Ovary (tissue), 9 donors: Measurements from ENCODE around the gene RASGEF1C. TPM values are rescaled to one million over a fixed set of nuclear protein-coding genes. Genes with fewer than 3 reads are reported as not detected.
"Not testable (repeated sequence)": the region's sequence is repeated elsewhere in the genome, so short reads cannot be mapped to it uniquely, and the experiment has no call there.

ENCODE experiments used
- DNase-seq, 5 donors: peaks; one replicate each; pipeline ENCODE4 v3.0.0-alpha.2; 2019 to 2020
- H3K27ac ChIP-seq, 2 donors: fragments of 200-600 bp; one replicate each; pipeline versions ENCODE4 v1.5.1 to v1.8.0; 2019 to 2022
- H3K27me3 ChIP-seq: fragments of 200-600 bp; one replicate; pipeline ENCODE4 v1.8.0; 2022
- H3K36me3 ChIP-seq: fragments of 200-600 bp; sonication (generic); one replicate; pipeline ENCODE4 v1.5.1; 2019
- H3K4me1 ChIP-seq: one replicate; pipeline ENCODE4 v1.8.1; 2013; ENCODE audit warnings: mild to moderate bottlenecking, moderate library complexity; ENCODE audit not compliant: insufficient read depth
- H3K4me3 ChIP-seq: fragments of 200-600 bp; sonication (generic); one replicate; pipeline ENCODE4 v1.5.1; 2017
- H3K9me3 ChIP-seq, 2 donors: fragments of 200-600 bp in 1 of 2; sonication (generic) in 1 of 2; one replicate each; pipeline versions ENCODE4 v1.5.1 to v1.8.1; 2013 to 2019; ENCODE audit warnings: mild to moderate bottlenecking in 1 of 2, moderate library complexity in 1 of 2
- CTCF ChIP-seq, 3 donors: fragments of 450-650 bp in 2 of 3; fragments of 200-600 bp in 1 of 3; IDR thresholded peaks; one replicate each; pipeline versions ENCODE4 v1.5.1 to v1.8.0; 2016 to 2022; ENCODE audit warnings: antibody characterized with exemption in 3 of 3, mild to moderate bottlenecking in 1 of 3
- EP300 ChIP-seq: sonication (generic); formaldehyde crosslinking; IDR thresholded peaks from one replicate; pipeline ENCODE4 v1.6.1; 2017; ENCODE audit warnings: antibody characterized with exemption
- POLR2A ChIP-seq: fragments of 450-650 bp; IDR thresholded peaks from one replicate; pipeline ENCODE4 v1.6.1; 2017; ENCODE audit warnings: antibody characterized with exemption, mild to moderate bottlenecking, moderate library complexity
- WGBS, 3 donors: extraction: QIAGEN DNeasy Blood & Tissue Kit in 1 of 3; methylation state at CpG; one replicate each; pipeline versions ENCODE4 v1.1.5 to v1.1.7; 2013 to 2017; 5-methylcytosine and 5-hydroxymethylcytosine counted together
- intact Hi-C, 4 donors: fragments of 100-400 bp; cut with DNase I; formaldehyde crosslinking; loops; one replicate each; pipeline versions ENCODE4 v1.11.0 to v1.15.1; 2022 to 2023
- polyA plus RNA-seq, 2 donors: library from polyadenylated mRNA; stranded (reverse); fragments of 200-250 nt in 1 of 2; fragments of 350-450 nt in 1 of 2; fragmentation: Illumina TruSeq in 1 of 2; extraction: RNeasy Lipid Tissue Mini Kit (QIAGEN cat#74804) in 1 of 2; gene quantifications; one replicate each; pipeline ENCODE4 v1.2.3, GENCODE V29; 2013 to 2014
- total RNA-seq, 7 donors: library from RNA; depleted of rRNA in 2 of 7; stranded (reverse); fragments of >200 nt in 2 of 7; fragmentation: NEBNext Ultra II Directional in 3 of 7; extraction: Animal tissue kit (Norgen Biotek cat#: 25700) in 3 of 7; gene quantifications; one replicate each; pipeline versions ENCODE4 v1.1.0 to v1.2.4, GENCODE V29; 2016 to 2023
- donor health status: DM: no; HTN: no; CAD: no; lungs with moderate emphysema.
- donor health status: DM: no; HTN: no; CAD: no.
- donor health status: Bipolar disorder and iron deficiency.
- donor health status: DM: yes; HTN: yes; CAD: no.
- donor health status: DM: no; HTN: no; CAD: no.
- donor health status: DM: yes; HTN: yes; CAD: no.

Gene RASGEF1C
- total and polyA plus RNA-seq, 9 donors = 0.13 to 0.97 (median 0.38) TPM; not detected in 2

GRCh38 chr5:180128671-180129261 is 80.2 kb downstream of the RASGEF1C start:
- Histone ChIP-seq H3K27ac (no peak overlapping the region), H3K27me3 (no peaks in the 10 kb centered on the region), H3K4me1 (no peaks in the 10 kb centered on the region), H3K4me3 (no peak overlapping the region), H3K36me3 (no peaks in the 10 kb centered on the region), H3K9me3 (no peaks in the 10 kb centered on the region)
- intact Hi-C loops = loop anchor here in 1 of 4 donors (5.0 kb wide), 1 partner anchor 79 kb away; the partner anchor contains the start of gene RASGEF1C
- no peak for TF ChIP-seq CTCF (IDR thresholded peaks at IDR 0.05)
- TF ChIP-seq EP300 = no peak
- no peak for TF ChIP-seq POLR2A
- WGBS, 3 donors = 68 to 76% (median 76%) methylated on average over 13 of the region's 13 CpGs
- no peak for DNase-seq

- no peaks in the 10 kb centered on the region for H3K27me3 ChIP-seq
- H3K9me3 ChIP-seq = no peaks in the 10 kb centered on the region
- H3K4me3 ChIP-seq = no peak overlapping the region
- intact Hi-C loops = loop anchor here in 1 of 4 donors (5.0 kb wide), 1 partner anchor 79 kb away; the partner anchor contains the start of gene RASGEF1C
- WGBS, 3 donors = 85 to 88% (median 86%) methylated on average over 23 to 25 of the region's 25 CpGs
- H3K27ac ChIP-seq = no peak overlapping the region
- no peaks in the 10 kb centered on the region for H3K36me3 ChIP-seq
- no peaks in the 10 kb centered on the region for H3K4me1 ChIP-seq
- TF ChIP-seq POLR2A (no peak), CTCF (IDR thresholded peaks at IDR 0.05) (no peak), EP300 (no peak)
- DNase-seq = no peak
Observed at GRCh38 chr5:180127682-180128670, 81.0 kb downstream of the RASGEF1C start.

- H3K4me3 ChIP-seq = no peak overlapping the region
- TF ChIP-seq EP300 (no peak), POLR2A (no peak), CTCF (IDR thresholded peaks at IDR 0.05) (peak in 1 of 3 donors; percentile 33)
- H3K9me3 ChIP-seq = no peaks in the 10 kb centered on the region
- no peaks in the 10 kb centered on the region for H3K36me3 ChIP-seq
- no peak overlapping the region for H3K27ac ChIP-seq
- no peaks in the 10 kb centered on the region for H3K27me3 ChIP-seq
- peak in 1 of 5 donors; percentile 48 for DNase-seq
- intact Hi-C loops = loop anchor here in 1 of 4 donors (5.0 kb wide), 1 partner anchor 80 kb away; the partner anchor contains the start of gene RASGEF1C
- WGBS, 3 donors = 26 to 48% (median 37%) methylated on average over 42 to 59 of the region's 59 CpGs
- no peaks in the 10 kb centered on the region for H3K4me1 ChIP-seq
Observed at GRCh38 chr5:180126716-180127681, 82.0 kb downstream of the RASGEF1C start.

- H3K27me3 ChIP-seq, H3K4me3 ChIP-seq, H3K36me3 ChIP-seq, H3K27ac ChIP-seq, DNase-seq, H3K4me1 ChIP-seq, H3K9me3 ChIP-seq: not testable (repeated sequence)
- intact Hi-C loops = loop anchor here in 1 of 4 donors (5.0 kb wide), 1 partner anchor 81 kb away; the partner anchor contains the start of gene RASGEF1C
- WGBS, 3 donors = 71 to 77% (median 74%) methylated on average over 17 of the region's 17 CpGs
Observed at GRCh38 chr5:180126156-180126555, 82.9 kb downstream of the RASGEF1C start.

GRCh38 chr5:180124662-180125061 is 84.3 kb downstream of the RASGEF1C start:
- H3K27me3 ChIP-seq, H3K9me3 ChIP-seq, H3K4me1 ChIP-seq, H3K36me3 ChIP-seq, H3K27ac ChIP-seq, DNase-seq, H3K4me3 ChIP-seq: not testable (repeated sequence)
- 86 to 90% (median 88%) methylated on average over 6 of the region's 6 CpGs for WGBS, 3 donors
- intact Hi-C loops = loop anchor here in 1 of 4 donors (5.0 kb wide), 1 partner anchor 83 kb away; the partner anchor contains the start of gene RASGEF1C
